HG03354 (cell line): Measurements from ENCODE around the gene PRIMA1.

Source experiments
- ATAC-seq: cut with Tn5 transposase; IDR thresholded peaks from one replicate; pipeline ENCODE4 v1.9.1; 2021; ENCODE audit warnings: mild to moderate bottlenecking; ENCODE audit not compliant: unreplicated experiment, poor library complexity, severe bottlenecking

The PRIMA1 gene

GRCh38 chr14:93764211-93764659 lies 24.1 kb downstream of the PRIMA1 start:
- ATAC-seq: no peak

DNA sequence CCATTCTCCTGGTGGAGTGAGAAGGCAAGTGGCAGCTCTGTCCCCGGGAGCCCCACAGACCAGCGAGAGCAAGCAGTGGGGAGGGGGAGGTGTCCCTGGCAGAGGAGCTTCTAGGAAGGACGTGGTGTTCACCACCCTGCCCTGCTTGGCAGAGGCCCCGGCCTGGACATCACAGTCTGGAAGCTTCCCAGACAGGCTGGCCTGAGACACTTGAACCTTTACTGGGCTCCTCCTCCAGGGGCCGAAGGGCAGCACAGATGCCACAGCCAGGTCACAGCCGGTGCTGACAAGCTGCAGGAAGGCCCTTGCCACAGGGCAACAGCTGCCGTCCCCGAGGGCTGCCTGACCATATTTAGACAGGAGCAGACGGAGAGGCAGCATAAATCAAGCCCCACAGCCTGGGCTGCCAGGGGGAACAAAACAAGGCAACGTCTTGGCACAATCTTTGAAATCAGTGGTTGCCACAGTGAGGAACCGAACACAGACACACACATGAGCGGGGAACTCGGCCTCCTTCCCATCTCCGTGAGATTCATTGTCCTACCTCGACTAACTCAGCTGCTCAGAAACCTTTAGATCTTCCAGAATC lies 28.5 kb downstream of the PRIMA1 start:
- ATAC-seq: no peak

GRCh38 chr14:93757206-93757605 lies 31.1 kb downstream of the PRIMA1 start:
- no peak for ATAC-seq

GRCh38 chr14:93753647-93754046 lies 34.6 kb downstream of the PRIMA1 start:
- ATAC-seq: no peak

GRCh38 chr14:93752980-93753561 lies 35.2 kb downstream of the PRIMA1 start:
- ATAC-seq: no peak

DNA sequence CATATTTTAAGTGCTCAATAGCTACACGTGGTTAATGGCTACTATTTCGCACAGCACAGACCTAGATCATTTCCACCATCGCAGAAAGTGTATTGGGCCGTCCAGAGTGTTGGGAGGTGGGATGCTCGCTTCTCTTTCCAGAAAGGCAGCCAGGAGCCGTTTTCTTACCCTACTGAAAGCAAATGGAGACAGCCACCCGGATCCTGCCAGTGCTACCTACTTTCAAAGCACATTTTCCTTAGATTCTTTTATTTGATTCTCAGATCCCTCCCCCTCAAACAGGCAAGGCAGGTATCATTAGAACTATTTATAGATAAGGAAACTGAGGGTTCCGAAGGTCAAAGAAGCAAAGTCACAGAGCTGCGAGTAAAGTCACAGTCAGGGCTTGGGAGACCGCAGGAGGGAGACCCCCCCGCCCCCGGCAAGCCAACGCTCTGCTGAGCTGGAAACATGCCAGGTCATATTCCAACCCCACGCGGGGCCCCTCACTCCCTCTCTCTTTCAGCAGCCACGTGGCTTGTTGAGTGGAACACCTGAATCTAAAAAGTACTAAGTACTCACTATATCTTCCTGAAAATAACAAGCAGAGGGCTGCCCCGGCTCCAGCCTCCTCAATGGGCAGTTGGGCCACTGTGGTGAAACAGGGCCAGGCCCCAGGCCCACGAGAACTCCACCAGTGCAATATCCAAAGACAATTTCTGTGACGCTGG lies 36.2 kb downstream of the PRIMA1 start:
- ATAC-seq: no peak

DNA sequence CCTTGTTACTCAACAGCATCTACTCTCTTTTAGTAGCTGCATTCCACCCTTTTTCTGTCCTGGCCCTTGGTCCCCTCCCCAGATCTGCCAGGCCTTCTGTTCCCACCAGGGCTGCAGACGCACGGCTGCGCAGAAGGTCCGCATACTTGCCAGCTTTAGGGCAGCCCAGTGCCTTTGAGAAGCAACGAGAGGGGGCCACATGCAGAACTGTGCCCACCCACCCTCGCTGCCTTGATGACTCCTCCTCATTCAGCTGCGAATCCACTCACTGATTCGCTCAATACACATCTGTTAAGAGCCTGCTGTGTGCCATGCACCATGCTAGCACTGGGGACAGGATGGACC lies 39.2 kb downstream of the PRIMA1 start:
- no peak for ATAC-seq

DNA sequence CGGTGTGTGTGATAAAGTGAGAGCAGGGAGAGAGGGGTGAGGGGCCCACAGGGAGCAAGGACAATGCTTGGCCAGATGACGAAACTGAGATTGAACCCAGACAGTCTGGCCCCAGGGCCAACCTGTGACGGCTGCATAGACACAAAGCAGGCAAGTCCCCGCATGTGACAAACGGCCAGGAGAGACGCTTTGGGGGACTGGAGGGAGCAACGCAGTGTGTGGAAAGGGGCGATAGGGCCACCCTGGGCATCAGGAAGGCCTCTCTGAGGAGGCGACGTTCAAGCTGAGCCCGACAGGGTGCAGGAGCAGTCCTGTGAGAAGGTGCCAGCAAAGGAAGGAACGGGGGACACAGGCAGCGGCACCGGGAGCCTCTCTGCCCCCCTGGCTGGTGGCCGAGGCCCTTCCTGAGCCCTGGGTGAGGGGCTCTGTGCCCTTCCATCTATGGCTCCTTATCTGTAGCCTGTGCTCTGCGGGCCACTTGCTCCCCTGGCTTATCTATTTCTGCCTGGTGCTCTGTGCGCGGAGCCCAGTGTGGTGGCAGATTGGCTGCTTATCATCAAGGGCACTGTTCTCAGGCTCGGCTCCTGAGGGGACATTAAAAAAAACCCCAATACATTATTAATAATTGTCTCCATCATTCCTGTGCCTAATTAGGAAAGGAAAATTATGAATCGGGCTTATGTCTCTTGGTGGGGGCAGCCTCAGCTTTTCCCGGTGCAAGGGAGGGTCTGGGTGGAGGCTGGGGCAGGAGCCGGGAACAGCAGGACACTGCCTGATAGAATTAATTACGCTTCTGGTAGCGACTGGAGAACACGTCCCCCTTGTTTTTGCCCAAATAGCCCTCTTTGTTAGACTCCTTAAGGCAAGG lies 39.8 kb downstream of the PRIMA1 start:
- no peak for ATAC-seq

DNA sequence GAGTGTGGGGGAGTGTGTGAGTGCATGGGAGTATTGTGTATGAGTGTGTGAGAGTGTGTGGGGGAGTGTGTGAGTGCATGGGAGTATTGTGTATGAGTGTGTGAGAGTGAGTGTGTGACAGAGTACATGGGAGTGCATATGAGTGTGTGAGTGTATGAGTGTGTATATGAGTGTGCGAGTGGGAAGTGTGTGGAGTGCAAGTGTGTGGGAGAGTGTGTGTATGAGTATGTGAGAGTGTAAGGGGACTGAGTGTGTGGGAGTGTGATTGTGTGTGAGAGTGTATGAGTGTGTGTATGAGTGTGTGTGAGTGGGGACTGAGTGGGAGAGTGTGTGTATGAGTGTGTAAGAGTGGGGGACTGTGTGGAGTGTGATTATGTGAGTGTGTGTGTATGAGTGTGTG lies 40.7 kb downstream of the PRIMA1 start:
- ATAC-seq: no peak

DNA sequence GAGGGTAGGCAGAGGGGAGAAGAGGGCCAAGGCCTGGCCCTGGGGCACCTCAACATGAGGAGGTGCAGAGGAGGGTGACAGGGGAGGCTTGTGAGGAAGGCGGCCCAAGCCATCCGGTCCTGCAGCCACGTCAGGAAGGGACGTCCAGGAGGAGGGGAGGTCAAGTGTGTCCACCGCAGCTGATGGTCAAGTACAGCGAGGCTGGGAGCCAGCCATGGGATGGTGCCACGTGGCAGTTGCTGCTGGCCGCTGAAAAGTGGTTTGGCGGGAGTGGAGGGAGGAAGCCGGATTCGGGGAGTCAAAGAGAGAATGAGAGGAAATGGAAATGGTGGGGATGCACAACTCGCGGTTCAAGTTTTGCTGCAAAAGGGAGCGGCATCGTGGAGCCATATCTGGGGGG lies 41.2 kb downstream of the PRIMA1 start:
- ATAC-seq: no peak

DNA sequence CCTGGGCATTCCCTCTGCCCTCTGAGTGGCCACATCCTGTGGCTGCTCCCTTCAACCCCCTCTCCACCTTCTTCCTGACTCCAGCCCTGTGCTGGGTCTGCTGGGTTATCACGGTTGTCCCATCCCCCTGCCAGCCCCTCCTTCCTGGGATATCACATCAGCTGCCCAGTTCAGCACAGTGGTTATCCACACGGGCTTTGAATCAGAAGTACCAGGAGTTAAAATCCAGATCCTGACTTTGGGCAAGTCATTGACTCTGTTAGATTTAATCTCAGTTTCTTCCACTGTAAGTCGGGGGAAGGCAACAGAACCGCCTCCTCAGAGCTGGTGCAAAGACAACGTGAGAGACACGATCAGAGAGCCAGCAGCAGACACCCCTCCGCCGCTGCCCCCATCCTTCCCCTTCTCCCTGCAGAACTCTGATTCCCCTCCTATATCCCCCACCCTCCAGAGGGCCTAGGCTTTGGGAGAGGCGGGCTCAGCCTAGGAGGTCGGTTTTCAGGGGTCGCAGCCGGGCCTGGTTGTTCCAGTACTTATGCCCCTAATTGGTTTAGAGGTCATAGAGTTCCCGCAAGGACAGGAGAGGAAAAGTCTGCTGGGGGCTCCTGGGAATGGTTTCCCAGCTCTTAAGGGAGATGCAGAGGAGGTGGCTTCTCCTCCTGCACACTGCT lies 42.5 kb downstream of the PRIMA1 start:
- ATAC-seq: no peak

DNA sequence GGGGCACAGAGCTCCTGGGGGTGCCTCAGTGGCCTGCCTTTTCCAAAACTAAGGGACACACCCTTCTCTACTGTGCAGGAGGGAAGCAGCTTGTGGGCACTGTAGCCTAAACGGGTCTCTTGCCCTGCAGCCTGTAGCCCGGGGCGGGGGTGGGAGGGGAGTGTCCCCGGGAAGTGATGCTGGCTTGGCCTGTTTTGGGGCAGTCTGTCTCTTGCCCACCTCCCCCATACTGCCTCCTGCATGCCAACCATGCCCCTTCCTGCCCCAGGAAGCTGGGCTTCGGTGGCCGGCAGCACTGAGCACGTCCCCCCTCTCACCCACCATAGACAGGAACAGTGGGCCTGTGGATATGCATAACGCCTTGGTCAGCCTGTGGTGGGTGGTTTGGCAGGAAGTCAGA lies 43.4 kb downstream of the PRIMA1 start:
- ATAC-seq: no peak

- ATAC-seq: no peak
These were observed 44.1 kb downstream of the PRIMA1 start for GRCh38 chr14:93744176-93744575.

DNA sequence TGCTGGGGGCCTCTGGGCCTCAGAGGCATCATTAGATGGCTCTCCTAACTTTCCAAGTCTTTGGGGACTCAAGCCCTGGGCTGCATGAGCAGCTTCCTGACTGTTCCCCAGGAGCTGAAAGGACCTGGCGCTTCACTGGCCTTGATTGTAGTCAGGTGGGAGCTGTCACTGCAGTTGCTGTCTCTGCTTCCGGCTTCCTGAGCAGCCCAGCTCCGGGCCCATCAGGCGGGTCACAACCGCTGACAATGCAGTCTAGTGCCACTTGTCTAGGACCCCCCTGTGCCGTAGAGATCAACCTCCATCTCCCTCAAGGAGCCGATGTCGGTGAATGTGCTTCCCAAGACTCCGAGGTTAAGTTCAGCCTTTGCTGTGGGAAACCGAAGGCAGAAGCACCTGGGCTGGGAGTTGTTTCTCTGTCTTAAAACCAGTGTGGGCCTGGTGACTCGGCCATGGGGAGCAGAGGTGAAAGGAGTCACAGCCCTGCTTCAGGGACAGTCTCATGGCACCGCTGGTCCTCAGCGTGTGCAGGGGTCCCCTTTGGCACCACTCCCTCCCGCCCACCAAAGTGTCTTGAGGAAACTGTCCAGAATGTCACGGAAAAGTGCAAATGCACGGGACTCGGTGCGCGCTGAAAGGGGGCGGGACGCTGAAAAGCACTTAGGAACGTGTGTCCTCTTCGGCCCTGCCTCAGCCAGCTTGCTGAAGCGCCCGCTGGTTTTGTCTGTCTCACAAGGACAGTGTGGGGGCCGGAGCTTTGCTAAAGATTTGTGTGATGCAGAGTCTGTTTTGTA lies 44.8 kb downstream of the PRIMA1 start:
- ATAC-seq: no peak

DNA sequence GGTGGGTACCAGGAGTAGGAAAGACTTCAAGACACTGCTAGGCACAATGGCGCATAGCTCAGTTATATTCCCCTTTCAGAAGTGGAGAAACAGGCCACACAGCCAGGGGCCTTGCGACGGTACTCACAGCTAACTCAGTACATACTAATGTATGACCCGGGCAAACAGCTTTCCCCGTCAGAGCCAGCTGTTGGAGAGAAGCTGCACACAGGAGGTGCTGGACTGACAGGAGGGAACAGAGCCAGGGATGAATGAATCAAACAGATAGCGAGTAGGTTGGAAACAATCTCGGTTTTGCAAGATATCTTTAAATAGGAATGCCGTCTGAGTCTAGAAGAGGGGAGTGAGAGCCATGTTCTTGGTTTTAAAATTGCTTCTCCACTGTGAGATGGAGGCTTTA lies 45.5 kb downstream of the PRIMA1 start:
- no peak for ATAC-seq

- no peak for ATAC-seq
These were observed 46.6 kb downstream of the PRIMA1 start for GRCh38 chr14:93741556-93742230.

GRCh38 chr14:93737634-93738033 lies 50.7 kb downstream of the PRIMA1 start:
- ATAC-seq: no peak

- ATAC-seq: no peak
These were observed 51.8 kb downstream of the PRIMA1 start for GRCh38 chr14:93736378-93737014.
